ENCODE results near the gene ARVCF.

ARVCF gene

GRCh38 chr22:20026204-20026908 is 9.7 kb upstream of the ARVCF start:
- DNase-seq (ENCODE audit: low spot score), result no peak
- in situ Hi-C loops (cut with MboI; ENCODE audit: low pct_unique_long_range_greater_than_20kb, low sequenced_read_pairs, unreplicated experiment), result loop anchor here (5.0 kb wide), 1 partner anchor 46 kb away; no protein-coding TSS in a partner anchor
- no peak for TF ChIP-seq CTCF (IDR thresholded peaks at IDR 0.05; ENCODE audit: extremely low read depth, insufficient read depth, missing control alignments)

- no peak for TF ChIP-seq CTCF (IDR thresholded peaks at IDR 0.05; ENCODE audit: extremely low read depth, insufficient read depth, missing control alignments)
- DNase-seq (ENCODE audit: low spot score), result no peak
- in situ Hi-C loops (cut with MboI; ENCODE audit: low pct_unique_long_range_greater_than_20kb, low sequenced_read_pairs, unreplicated experiment), result loop anchor here (5.0 kb wide), 1 partner anchor 47 kb away; no protein-coding TSS in a partner anchor
Observed at GRCh38 chr22:20025401-20026203, 9.0 kb upstream of the ARVCF start.

- no peak for TF ChIP-seq CTCF (IDR thresholded peaks at IDR 0.05; ENCODE audit: extremely low read depth, insufficient read depth, missing control alignments)
- in situ Hi-C loops (cut with MboI; ENCODE audit: low pct_unique_long_range_greater_than_20kb, low sequenced_read_pairs, unreplicated experiment), result loop anchor here (5.0 kb wide), 1 partner anchor 47 kb away; no protein-coding TSS in a partner anchor
Observed at GRCh38 chr22:20024650-20025397, 8.2 kb upstream of the ARVCF start.

GRCh38 chr22:20024225-20024624 is 7.6 kb upstream of the ARVCF start:
- in situ Hi-C loops (cut with MboI; ENCODE audit: low pct_unique_long_range_greater_than_20kb, low sequenced_read_pairs, unreplicated experiment), result no loop called here
- no peak for DNase-seq (ENCODE audit: low spot score)
- no peak for TF ChIP-seq CTCF (IDR thresholded peaks at IDR 0.05; ENCODE audit: extremely low read depth, insufficient read depth, missing control alignments)

More at GRCh38 chr22:20024650-20025397, 8.2 kb upstream of the ARVCF start:
- no peak for DNase-seq (ENCODE audit: low spot score)

GRCh38 chr22:20022978-20023613 is 6.5 kb upstream of the ARVCF start:
- in situ Hi-C loops (cut with MboI; ENCODE audit: low pct_unique_long_range_greater_than_20kb, low sequenced_read_pairs, unreplicated experiment), result no loop called here
- DNase-seq (ENCODE audit: low spot score), result no peak
- no peak for TF ChIP-seq CTCF (IDR thresholded peaks at IDR 0.05; ENCODE audit: extremely low read depth, insufficient read depth, missing control alignments)
